K562 (cell line): Measurements from ENCODE around the gene SREBF1. TPM values are rescaled to one million over a fixed set of nuclear protein-coding genes. Genes with fewer than 3 reads are reported as not detected.

Source experiments
- ATAC-seq: fragments of 200-7000 bp; cut with Tn5 transposase; 3 replicates; pipeline ENCODE4 v1.9.1; 2020; ENCODE audit warnings: moderate library complexity
- BruUV-seq: library from RNA; stranded (reverse); fragments of 400-500 nt; replicated peaks from 2 replicates; lab custom pipeline; 2021; lab: Mats Ljungman, UMichigan
- CTCF ChIA-PET: fragments of 300-600 bp; formaldehyde crosslinking; extraction: SDS; loops from one replicate; lab custom pipeline; 2021; ENCODE audit warnings: low intra/inter-chr PET ratio; lab: Yijun Ruan, JAX
- POLR2A ChIA-PET: fragments of 300-600, 350-650 bp; sonication (Branson Sonifier 250); formaldehyde crosslinking; extraction: SDS; loops from one replicate; lab custom pipeline; 2021; ENCODE audit warnings: antibody characterized with exemption, inconsistent platforms; lab: Yijun Ruan, JAX
- DNase-seq, 4 experiments: peaks; one replicate each; pipeline versions ENCODE4 v3.0.0 to v3.0.0-alpha.2; 2011 to 2018; ENCODE audit warnings: low spot score in 3 of 4, mixed read lengths in 3 of 4; ENCODE audit errors: extremely low read depth in 1 of 4
- FAIRE-seq: peaks from 2 replicates; lab custom pipeline; 2011; peaks lifted over from hg19 to GRCh38; lab: Jason Lieb, UNC
- H2AFZ ChIP-seq: 2 replicates; pipeline ENCODE4 v1.6.0; 2011; ENCODE audit warnings: low read depth, low read length, control low read depth, inconsistent platforms
- H3K27ac ChIP-seq: fragments of 200-600 bp; 3 replicates; pipeline ENCODE4 v1.8.0; 2011; ENCODE audit warnings: low read depth, mild to moderate bottlenecking, control low read depth, inconsistent platforms, low read length, moderate library complexity, mixed read lengths; ENCODE audit errors: extremely low read depth
- H3K27me3 ChIP-seq, 2 experiments: fragments of 300-600 bp in 1 of 2; 2 replicates in 1 of 2; 3 replicates in 1 of 2; pipeline versions ENCODE4 v1.6.0 to v1.8.0; 2011; ENCODE audit warnings: inconsistent platforms in 2 of 2, low read length in 2 of 2, mild to moderate bottlenecking in 1 of 2, mixed read lengths in 1 of 2, moderate library complexity in 1 of 2; ENCODE audit not compliant: control insufficient read depth in 2 of 2, insufficient read depth in 2 of 2
- H3K36me3 ChIP-seq: fragments of 300-600 bp; 3 replicates; pipeline ENCODE4 v1.8.0; 2011; ENCODE audit warnings: mild to moderate bottlenecking, low read length, inconsistent platforms; ENCODE audit not compliant: control insufficient read depth, insufficient read depth
- H3K4me1 ChIP-seq, 2 experiments: fragments of 200-600 bp in 1 of 2; replicated peaks in 1 of 2; 2 replicates in 1 of 2; 3 replicates in 1 of 2; pipeline versions ENCODE4 v1.5.1 to v1.8.0; 2011; ENCODE audit warnings: inconsistent platforms in 2 of 2, low read length in 2 of 2, mild to moderate bottlenecking in 1 of 2, mixed read lengths in 1 of 2, moderate library complexity in 1 of 2; ENCODE audit not compliant: control insufficient read depth in 2 of 2, insufficient read depth in 2 of 2
- H3K4me2 ChIP-seq: 2 replicates; pipeline ENCODE4 v1.6.1; 2011; ENCODE audit warnings: low read length, control low read depth, inconsistent platforms, mixed read lengths; ENCODE audit not compliant: insufficient read depth
- H3K4me3 ChIP-seq: fragments of 200-600 bp; sonication (generic), shearing (Covaris generic); 2 replicates; pipeline ENCODE4 v1.5.1; 2016; ENCODE audit warnings: control low read depth, inconsistent platforms
- H3K79me2 ChIP-seq: fragments of 200-600 bp; 3 replicates; pipeline ENCODE4 v1.8.0; 2011; ENCODE audit warnings: low read length, inconsistent platforms; ENCODE audit not compliant: control insufficient read depth, insufficient read depth
- H3K9ac ChIP-seq, 2 experiments: 2 replicates each; pipeline versions ENCODE4 v1.6.0 to v1.6.1; 2011; ENCODE audit warnings: low read depth in 2 of 2, low read length in 2 of 2, control low read depth in 1 of 2, inconsistent platforms in 1 of 2, mild to moderate bottlenecking in 1 of 2, mixed read lengths in 1 of 2; ENCODE audit not compliant: insufficient read depth in 1 of 2
- H3K9me1 ChIP-seq: one replicate; pipeline ENCODE4 v1.6.0; 2011; ENCODE audit warnings: inconsistent platforms, mild to moderate bottlenecking, low read length, moderate library complexity; ENCODE audit not compliant: control insufficient read depth, insufficient read depth
- H3K9me3 ChIP-seq: replicated peaks from 2 replicates; pipeline ENCODE4 v1.5.1; 2011; ENCODE audit warnings: low read depth, low read length, inconsistent platforms; ENCODE audit not compliant: control insufficient read depth, insufficient read depth
- H4K20me1 ChIP-seq: replicated peaks from 2 replicates; pipeline ENCODE4 v1.6.1; 2011; ENCODE audit warnings: low read length, inconsistent platforms, mixed read lengths; ENCODE audit not compliant: control insufficient read depth, insufficient read depth
- ARID1B ChIP-seq: fragments of 450-650 bp; IDR thresholded peaks from 2 replicates; pipeline ENCODE4 v1.6.1; 2016; ENCODE audit warnings: antibody characterized with exemption, mild to moderate bottlenecking, inconsistent platforms
- BCOR ChIP-seq: fragments of 450-650 bp; IDR thresholded peaks from 2 replicates; pipeline ENCODE4 v1.6.1; 2016
- BDP1 ChIP-seq: IDR thresholded peaks from 3 replicates; pipeline ENCODE4 v1.6.1; 2011; ENCODE audit not compliant: insufficient read length, insufficient read depth
- CXXC5 ChIP-seq: fragments of 250-450 bp; sonication (Bioruptor Pico); IDR thresholded peaks from 2 replicates; pipeline ENCODE4 v1.8.0; 2022; ENCODE audit warnings: inconsistent platforms, mild to moderate bottlenecking, moderate library complexity
- DDX20 ChIP-seq: fragments of 450-650 bp; IDR thresholded peaks from 2 replicates; pipeline ENCODE4 v1.6.1; 2016; ENCODE audit warnings: missing genetic modification characterization, low read depth, mild to moderate bottlenecking, missing compliant biosample characterization, moderate library complexity
- ETS2 ChIP-seq: IDR thresholded peaks from 2 replicates; pipeline ENCODE4 v1.6.1; 2016; ENCODE audit warnings: borderline replicate concordance, missing genetic modification characterization, mild to moderate bottlenecking, moderate library complexity, missing compliant biosample characterization; ENCODE audit not compliant: poor library complexity, severe bottlenecking
- GTF2F1 ChIP-seq: IDR thresholded peaks from 2 replicates; pipeline ENCODE4 v1.6.1; 2011; ENCODE audit warnings: low read depth, low read length, improper control_type of control experiment
- HES1 ChIP-seq: fragments of 450-650 bp; IDR thresholded peaks from 2 replicates; pipeline ENCODE4 v1.6.1; 2016; ENCODE audit warnings: low read depth, mild to moderate bottlenecking, moderate library complexity
- IRF1 ChIP-seq: sonication (generic); formaldehyde crosslinking; IDR thresholded peaks from 2 replicates; pipeline ENCODE4 v1.8.0; 2022; ENCODE audit warnings: missing genetic modification reagents, mild to moderate bottlenecking, borderline replicate concordance
- MAFK ChIP-seq: IDR thresholded peaks from 2 replicates; pipeline ENCODE4 v1.6.1; 2011; ENCODE audit warnings: low read length, improper control_type of control experiment
- POLR2G ChIP-seq: fragments of 200-400 bp; formaldehyde crosslinking; IDR thresholded peaks from 2 replicates; pipeline ENCODE4 v1.6.1; 2017; ENCODE audit warnings: low read depth, mild to moderate bottlenecking, antibody characterized with exemption, low read length, moderate library complexity
- PRDM10 ChIP-seq: fragments of 450-650 bp; IDR thresholded peaks from 2 replicates; pipeline ENCODE4 v1.6.1; 2018; ENCODE audit not compliant: partially characterized antibody
- U2AF2 ChIP-seq: fragments of 200-400 bp; formaldehyde crosslinking; optimal IDR thresholded peaks from 2 replicates; pipeline ENCODE3; 2017; ENCODE audit warnings: low read depth, mild to moderate bottlenecking, low read length
- ZNF3 ChIP-seq: fragments of 250-450 bp; sonication (Bioruptor Pico); IDR thresholded peaks from 2 replicates; pipeline ENCODE4 v1.5.0; 2021; ENCODE audit warnings: mild to moderate bottlenecking, moderate library complexity
- ZNF707 ChIP-seq: fragments of 250-450 bp; sonication (Bioruptor Pico); conservative IDR thresholded peaks from 2 replicates; pipeline ENCODE4 v1.8.0; 2022; ENCODE audit warnings: inconsistent platforms, mild to moderate bottlenecking, moderate library complexity
- ZNF766 ChIP-seq: fragments of 200-800 bp; sonication (Bioruptor generic); conservative IDR thresholded peaks from 2 replicates; pipeline ENCODE4 v1.6.1; 2016; ENCODE audit warnings: missing genetic modification characterization, missing compliant biosample characterization
- WGBS: fragments of 100-300 bp; shearing (Covaris generic); methylation state at CpG from one replicate; pipeline ENCODE4 v1.1.6; 2016; ENCODE audit warnings: low coverage, mixed read lengths; ENCODE audit not compliant: insufficient coverage; ENCODE audit errors: missing lambda C conversion rate; 5-methylcytosine and 5-hydroxymethylcytosine counted together
- in situ Hi-C: fragments of 300-500 bp; cut with MboI; formaldehyde crosslinking; loops from 4 replicates; pipeline ENCODE4 v1.15.0; 2018; ENCODE audit warnings: inconsistent platforms, mixed read lengths
- intact Hi-C: fragments of 100-400 bp; cut with micrococcal nuclease; formaldehyde crosslinking; loops from 2 replicates; pipeline ENCODE4 v1.14.2; 2022
- polyA plus RNA-seq, 8 experiments: library from polyadenylated mRNA; depleted of rRNA in 4 of 8; stranded (reverse) in 5 of 8; unstranded in 3 of 8; fragments of >200 nt; fragmentation: Nextera tagmentation in 2 of 8; fragmentation: Illumina TruSeq in 1 of 8; extraction: Ambion mirVana in 2 of 8; extraction: Trizol in 1 of 8; gene quantifications; 2 replicates each; pipeline versions ENCODE4 v1.2.1 to v1.2.3, GENCODE V29; 2011 to 2014; ENCODE audit warnings: inconsistent platforms in 1 of 8, missing spikeins in 1 of 8
- total RNA-seq, 7 experiments: library from RNA; depleted of rRNA in 6 of 7; stranded (reverse); fragments of >200 nt in 6 of 7; fragmentation: Illumina TruSeq in 2 of 7; extraction: Trizol in 2 of 7; gene quantifications; 2 replicates each; pipeline versions ENCODE4 v1.2.1 to v1.2.3, GENCODE V29; 2011 to 2021; ENCODE audit warnings: low replicate concordance in 1 of 7

The SREBF1 gene
- total and polyA plus RNA-seq, 9 of the 15 experiments (the other 6 are each of a cell fraction or from before 2014, with no cell fraction given) = 1.6 to 169 (median 69.4) TPM

- H2AFZ ChIP-seq = no peak overlapping the region
- peak; percentile 58 for TF ChIP-seq CXXC5 (CRISPR knock-in tag)
- peak; percentile 45; the same call in 1 of the 2 replicates for TF ChIP-seq POLR2G
- TF ChIP-seq ZNF766 (CRISPR knock-in tag) = no peak
- TF ChIP-seq DDX20 (tag) = no peak
- no peak for TF ChIP-seq ARID1B
- TF ChIP-seq IRF1 (CRISPR knock-in tag) = no peak
- TF ChIP-seq BCOR = no peak
- no peak for TF ChIP-seq BDP1
- peak; percentile 89 for TF ChIP-seq PRDM10
- no peak for TF ChIP-seq ZNF3 (CRISPR knock-in tag)
- no peak for TF ChIP-seq GTF2F1
- TF ChIP-seq MAFK = no peak
- TF ChIP-seq U2AF2 = no peak
- TF ChIP-seq ZNF707 (CRISPR knock-in tag) = no peak
- TF ChIP-seq HES1 = no peak
- TF ChIP-seq ETS2 (tag) = no peak
These were observed 53.5 kb downstream of the SREBF1 start for GRCh38 chr17:17783116-17783824.

More at GRCh38 chr17:17783116-17783824, 53.5 kb downstream of the SREBF1 start:
- Histone ChIP-seq H3K4me1 (peaks cover 9 to 87% of the 10 kb centered on the region in 2 experiments), H3K9ac (peak overlapping the region in 1 of 2 experiments; percentile 87; a peak in 3 of 4 replicates), H3K27ac (peak overlapping the region; percentile 63; the same call in 2 of the 3 replicates), H3K9me3 (no peaks in the 10 kb centered on the region), H3K79me2 (peaks cover 21% of the 10 kb centered on the region; the same call in 2 of the 3 replicates), H4K20me1 (no peaks in the 10 kb centered on the region; the same call in 1 of the 2 replicates), H3K27me3 (no peaks in the 10 kb centered on the region), H3K4me2 (peak overlapping the region; percentile 55), H3K4me3 (peak overlapping the region; percentile 30), H3K36me3 (no peaks in the 10 kb centered on the region), H3K9me1 (no peaks in the 10 kb centered on the region)
- intact Hi-C loops = loop anchor here (10.0 kb wide), 1 partner anchor 98 kb away; the partner anchor contains the start of gene RAI1
- CTCF ChIA-PET = interaction anchor here (0.9 kb wide), 1 partner anchor 103 kb away, joined by 3 read pairs; no protein-coding TSS in a partner anchor
- no peak for FAIRE-seq
- POLR2A ChIA-PET = interaction anchor here (0.7 to 1.0 kb wide), 2 partner anchors 53 to 59 kb away, joined by 3 to 6 read pairs; no protein-coding TSS in a partner anchor
- 27% methylated on average over 3 of the region's 75 CpGs for WGBS
- ATAC-seq = peak; percentile 76
- DNase-seq = peak; percentile 51 to 75 (median 70)
- BruUV-seq = no TSS peak
- in situ Hi-C loops = no loop called here
